ENCODE data around the gene FNDC11.

- TF ChIP-seq, protein P1, sequence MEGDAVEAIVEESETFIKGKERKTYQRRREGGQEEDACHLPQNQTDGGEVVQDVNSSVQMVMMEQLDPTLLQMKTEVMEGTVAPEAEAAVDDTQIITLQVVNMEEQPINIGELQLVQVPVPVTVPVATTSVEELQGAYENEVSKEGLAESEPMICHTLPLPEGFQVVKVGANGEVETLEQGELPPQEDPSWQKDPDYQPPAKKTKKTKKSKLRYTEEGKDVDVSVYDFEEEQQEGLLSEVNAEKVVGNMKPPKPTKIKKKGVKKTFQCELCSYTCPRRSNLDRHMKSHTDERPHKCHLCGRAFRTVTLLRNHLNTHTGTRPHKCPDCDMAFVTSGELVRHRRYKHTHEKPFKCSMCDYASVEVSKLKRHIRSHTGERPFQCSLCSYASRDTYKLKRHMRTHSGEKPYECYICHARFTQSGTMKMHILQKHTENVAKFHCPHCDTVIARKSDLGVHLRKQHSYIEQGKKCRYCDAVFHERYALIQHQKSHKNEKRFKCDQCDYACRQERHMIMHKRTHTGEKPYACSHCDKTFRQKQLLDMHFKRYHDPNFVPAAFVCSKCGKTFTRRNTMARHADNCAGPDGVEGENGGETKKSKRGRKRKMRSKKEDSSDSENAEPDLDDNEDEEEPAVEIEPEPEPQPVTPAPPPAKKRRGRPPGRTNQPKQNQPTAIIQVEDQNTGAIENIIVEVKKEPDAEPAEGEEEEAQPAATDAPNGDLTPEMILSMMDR (IDR thresholded peaks at IDR 0.05), result no peak
- TF ChIP-seq POLR2A (IDR thresholded peaks at IDR 0.05), result no peak
Measured at GRCh38 chr20:63549679-63550282, 4.2 kb upstream of the FNDC11 start.
